HepG2 (cell line): ENCODE data around the gene PMVK. TPM values are rescaled to one million over a fixed set of nuclear protein-coding genes. Genes with fewer than 3 reads are reported as not detected.

Experiments used
- ARID4A ChIP-seq: sonication (generic); formaldehyde crosslinking; IDR thresholded peaks from 2 replicates; pipeline ENCODE4 v1.5.0; 2020; ENCODE audit warnings: mild to moderate bottlenecking, missing genetic modification reagents, borderline replicate concordance
- CENPBD1 ChIP-seq: sonication (generic); formaldehyde crosslinking; IDR thresholded peaks from 2 replicates; pipeline ENCODE4 v1.8.0; 2022; ENCODE audit warnings: missing genetic modification reagents, low read depth, mild to moderate bottlenecking, borderline replicate concordance
- CENPX ChIP-seq: sonication (generic); formaldehyde crosslinking; IDR thresholded peaks from 2 replicates; pipeline ENCODE4 v1.9.0; 2021; ENCODE audit warnings: mild to moderate bottlenecking, missing genetic modification reagents, moderate library complexity
- CREM ChIP-seq, 2 experiments: sonication (generic) in 1 of 2; formaldehyde crosslinking in 1 of 2; IDR thresholded peaks; 2 replicates each; pipeline versions ENCODE4 v1.4.0 to v1.6.1; 2016 to 2020; ENCODE audit warnings: antibody characterized with exemption in 1 of 2, mild to moderate bottlenecking in 1 of 2, missing genetic modification reagents in 1 of 2
- FIP1L1 ChIP-seq: fragments of 200-400 bp; formaldehyde crosslinking; IDR thresholded peaks from 2 replicates; pipeline ENCODE4 v1.6.1; 2018; ENCODE audit warnings: low read depth, mild to moderate bottlenecking, low read length, moderate library complexity, borderline replicate concordance; ENCODE audit not compliant: insufficient read depth
- GABPA ChIP-seq, 2 experiments: IDR thresholded peaks; 2 replicates each; pipeline ENCODE4 v1.6.1; 2011 to 2016; ENCODE audit warnings: low read depth in 2 of 2, low read length in 1 of 2, missing biosample characterization in 1 of 2, missing genetic modification characterization in 1 of 2
- HDAC1 ChIP-seq: sonication (generic); formaldehyde crosslinking; IDR thresholded peaks from 2 replicates; pipeline ENCODE4 v1.5.1; 2020; ENCODE audit warnings: mild to moderate bottlenecking, missing genetic modification reagents
- HMGA1 ChIP-seq: sonication (generic); formaldehyde crosslinking; conservative IDR thresholded peaks from 2 replicates; pipeline ENCODE4 v1.4.0; 2020; ENCODE audit warnings: missing genetic modification reagents
- KDM1A ChIP-seq: IDR thresholded peaks from 2 replicates; pipeline ENCODE4 v1.6.1; 2016; ENCODE audit warnings: missing compliant biosample characterization
- LCORL ChIP-seq, 2 experiments: fragments of 450-650 bp in 1 of 2; sonication (generic) in 1 of 2; formaldehyde crosslinking in 1 of 2; IDR thresholded peaks; 2 replicates each; pipeline versions ENCODE4 v1.5.0 to v1.6.1; 2017 to 2020; ENCODE audit warnings: antibody characterized with exemption in 1 of 2, missing genetic modification reagents in 1 of 2
- PATZ1 ChIP-seq: sonication (generic); formaldehyde crosslinking; IDR thresholded peaks from 2 replicates; pipeline ENCODE4 v1.4.0; 2020; ENCODE audit warnings: missing genetic modification reagents
- SATB2 ChIP-seq: sonication (generic); formaldehyde crosslinking; IDR thresholded peaks from 2 replicates; pipeline ENCODE4 v1.5.0; 2020; ENCODE audit warnings: missing genetic modification reagents
- TAF1 ChIP-seq: sonication (generic); formaldehyde crosslinking; IDR thresholded peaks from 2 replicates; pipeline ENCODE4 v1.4.0; 2020; ENCODE audit warnings: missing genetic modification reagents
- U2AF1 ChIP-seq: fragments of 200-400 bp; formaldehyde crosslinking; optimal IDR thresholded peaks from 2 replicates; pipeline ENCODE3; 2017; ENCODE audit warnings: mild to moderate bottlenecking, low read depth, low read length
- ZFX ChIP-seq: sonication (generic); formaldehyde crosslinking; IDR thresholded peaks from 2 replicates; pipeline ENCODE4 v1.4.0; 2020; ENCODE audit warnings: mild to moderate bottlenecking, low read depth, missing genetic modification reagents, moderate library complexity
- ZMYM4 ChIP-seq: sonication (generic); formaldehyde crosslinking; IDR thresholded peaks from 2 replicates; pipeline ENCODE4 v1.8.1; 2023; ENCODE audit warnings: mild to moderate bottlenecking, missing genetic modification reagents
- ZNF512B ChIP-seq: sonication (generic); formaldehyde crosslinking; IDR thresholded peaks from 2 replicates; pipeline ENCODE4 v1.5.1; 2020; ENCODE audit warnings: missing genetic modification reagents, mild to moderate bottlenecking, borderline replicate concordance
- ZNF672 ChIP-seq: sonication (generic); formaldehyde crosslinking; IDR thresholded peaks from 2 replicates; pipeline ENCODE4 v1.8.1; 2022; ENCODE audit warnings: missing genetic modification reagents
- polyA plus RNA-seq, 8 experiments: library from polyadenylated mRNA; depleted of rRNA in 3 of 8; stranded (reverse) in 7 of 8; unstranded in 1 of 8; fragments of >200 nt; fragmentation: Illumina TruSeq in 4 of 8; extraction: Trizol in 4 of 8; gene quantifications; 2 replicates each; pipeline versions ENCODE4 v1.2.1 to v1.2.3, GENCODE V29; 2011 to 2016; ENCODE audit warnings: low read depth in 4 of 8, missing spikeins in 1 of 8, mixed read lengths in 1 of 8; ENCODE audit not compliant: insufficient read depth in 1 of 8
- total RNA-seq, 5 experiments: library from RNA; depleted of rRNA; stranded (reverse); fragments of >200 nt; fragmentation: Illumina TruSeq; extraction: Trizol; gene quantifications; 2 replicates each; pipeline ENCODE4 v1.2.3, GENCODE V29; 2016; ENCODE audit warnings: low read depth in 1 of 5

The PMVK gene
- total and polyA plus RNA-seq, 2 of the 13 experiments (the other 11 are each of a cell fraction or from before 2014, with no cell fraction given), result 3.9 to 12.6 TPM

GRCh38 chr1:154972517-154973343 lies 36.2 kb upstream of the PMVK start (continued):
- peak; percentile 52; the same call in 1 of the 2 replicates for TF ChIP-seq ARID4A (CRISPR knock-in tag)
- TF ChIP-seq CENPBD1, result no peak
- TF ChIP-seq HMGA1 (CRISPR knock-in tag), result no peak
- TF ChIP-seq CENPX (CRISPR knock-in tag), result no peak
- 0 out of 2 replicates have a peak, but pooled peaks have one; percentile 6 for TF ChIP-seq KDM1A (CRISPR knock-in tag)
- no peak for TF ChIP-seq SATB2 (CRISPR knock-in tag)
- peak; percentile 87 for TF ChIP-seq PATZ1 (CRISPR knock-in tag)
- TF ChIP-seq GABPA (IDR thresholded peaks at IDR 0.05; ENCODE audit: low read depth, low read length), result no peak
- peak; percentile 84 for TF ChIP-seq GABPA (CRISPR knock-in tag; IDR thresholded peaks at IDR 0.05; ENCODE audit: low read depth)
- peak; percentile 63; the same call in 1 of the 2 replicates for TF ChIP-seq TAF1 (CRISPR knock-in tag)
- TF ChIP-seq LCORL (IDR thresholded peaks at IDR 0.05), result no peak
- peak; percentile 58 for TF ChIP-seq LCORL (CRISPR knock-in tag; IDR thresholded peaks at IDR 0.05)
- no peak for TF ChIP-seq ZNF672 (CRISPR knock-in tag)
- no peak for TF ChIP-seq ZNF512B (CRISPR knock-in tag)
- TF ChIP-seq FIP1L1, result no peak
- peak; percentile 70; the same call in 1 of the 2 replicates for TF ChIP-seq HDAC1 (CRISPR knock-in tag)
- peak; percentile 46 for TF ChIP-seq ZMYM4 (CRISPR knock-in tag)
- peak; percentile 69 for TF ChIP-seq CREM (IDR thresholded peaks at IDR 0.05)
- TF ChIP-seq CREM (CRISPR knock-in tag; IDR thresholded peaks at IDR 0.05), result no peak
- TF ChIP-seq ZFX (CRISPR knock-in tag), result 0 out of 2 replicates have a peak, but pooled peaks have one; percentile 11
- TF ChIP-seq U2AF1, result peak; percentile 68
